ENCODE data around the gene ARHGEF39. TPM values are rescaled to one million over a fixed set of nuclear protein-coding genes. Genes with fewer than 3 reads are reported as not detected.
A peak's percentile ranks its signal among the peaks of the same experiment; 100 is the strongest.
"Not testable (repeated sequence)": the region's sequence is repeated elsewhere in the genome, so short reads cannot be mapped to it uniquely, and the experiment has no call there.

Gene ARHGEF39
- total RNA-seq, 6 experiments from 2014 or later = 0.11 to 3.6 (median 0.43) TPM

GRCh38 chr9:35616681-35617459 is 48.1 kb downstream of the ARHGEF39 start:
- intact Hi-C loops (cut with DNase I) = no loop called here
- ATAC-seq = peak; percentile 57 to 68 (median 66)
- no peaks in the 10 kb centered on the region for H3K4me1 ChIP-seq
- H3K9me3 ChIP-seq = no peaks in the 10 kb centered on the region
- TF ChIP-seq CTCF (IDR thresholded peaks at IDR 0.05) (no peak), POLR2A (IDR thresholded peaks at IDR 0.05) (peak; percentile 21)
- no peaks in the 10 kb centered on the region for H3K27me3 ChIP-seq
- no peaks in the 10 kb centered on the region for H3K36me3 ChIP-seq
- no peak overlapping the region for H3K27ac ChIP-seq
- peak; percentile 61 to 78 (median 73) for DNase-seq
- peak overlapping the region in 2 of 3 donors; percentile 20 to 30 for H3K4me3 ChIP-seq
- WGBS (ENCODE audit: insufficient coverage, low coverage, low lambda C conversion rate, missing lambda C conversion rate) = 21% methylated on average over 25 of the region's 51 CpGs

- H3K4me1 ChIP-seq = no peaks in the 10 kb centered on the region
- intact Hi-C loops (cut with DNase I) = no loop called here
- H3K4me3 ChIP-seq = no peak overlapping the region
- 67% methylated on average over 13 of the region's 17 CpGs for WGBS (ENCODE audit: insufficient coverage, low coverage, low lambda C conversion rate, missing lambda C conversion rate)
- ATAC-seq = no peak
- H3K27ac ChIP-seq = no peak overlapping the region
- no peaks in the 10 kb centered on the region for H3K36me3 ChIP-seq
- H3K9me3 ChIP-seq = no peaks in the 10 kb centered on the region
- H3K27me3 ChIP-seq = no peaks in the 10 kb centered on the region
- TF ChIP-seq POLR2A (IDR thresholded peaks at IDR 0.05) = no peak
- no peak for TF ChIP-seq CTCF (IDR thresholded peaks at IDR 0.05)
- no peak for DNase-seq
Measured at GRCh38 chr9:35615981-35616680, 48.9 kb downstream of the ARHGEF39 start.

- WGBS (ENCODE audit: insufficient coverage, low coverage, low lambda C conversion rate, missing lambda C conversion rate) = 60% methylated on average over 1 of the region's 2 CpGs
- intact Hi-C loops (cut with DNase I) = no loop called here
- ATAC-seq = no peak
Measured at GRCh38 chr9:35612843-35613242, 52.2 kb downstream of the ARHGEF39 start.

GRCh38 chr9:35612066-35612465 is 52.9 kb downstream of the ARHGEF39 start:
- H3K27ac ChIP-seq; ATAC-seq; H3K4me3 ChIP-seq; H3K4me1 ChIP-seq; DNase-seq; H3K27me3 ChIP-seq; intact Hi-C loops (cut with DNase I); H3K9me3 ChIP-seq: not testable (repeated sequence)
- WGBS (ENCODE audit: insufficient coverage, low coverage, low lambda C conversion rate, missing lambda C conversion rate) = 80% methylated on average over 2 of the region's 4 CpGs
- peaks cover 0 to 17% (median 6%) of the 10 kb centered on the region in 4 donors for H3K36me3 ChIP-seq

More at GRCh38 chr9:35612843-35613242, 52.2 kb downstream of the ARHGEF39 start:
- no peak for DNase-seq
- H3K9me3 ChIP-seq = no peaks in the 10 kb centered on the region
- no peak for TF ChIP-seq POLR2A (IDR thresholded peaks at IDR 0.05)
- TF ChIP-seq CTCF (IDR thresholded peaks at IDR 0.05) = no peak
- H3K36me3 ChIP-seq = peaks cover 0 to 15% (median 6%) of the 10 kb centered on the region in 4 donors
- no peak overlapping the region for H3K4me3 ChIP-seq
- H3K27me3 ChIP-seq = no peaks in the 10 kb centered on the region
- H3K4me1 ChIP-seq = no peaks in the 10 kb centered on the region
- no peak overlapping the region for H3K27ac ChIP-seq
